Measurements from ENCODE around the gene TTC7B. TPM values are rescaled to one million over a fixed set of nuclear protein-coding genes. Genes with fewer than 3 reads are reported as not detected.

Gene TTC7B
- total RNA-seq, 1 donor from 2014 or later, result 46.6 TPM

- no peaks in the 10 kb centered on the region for H3K9me3 Mint-ChIP-seq (ENCODE audit: low read depth)
- H3K4me3 Mint-ChIP-seq (ENCODE audit: low read depth), result no peak overlapping the region
- TF ChIP-seq, protein P1, sequence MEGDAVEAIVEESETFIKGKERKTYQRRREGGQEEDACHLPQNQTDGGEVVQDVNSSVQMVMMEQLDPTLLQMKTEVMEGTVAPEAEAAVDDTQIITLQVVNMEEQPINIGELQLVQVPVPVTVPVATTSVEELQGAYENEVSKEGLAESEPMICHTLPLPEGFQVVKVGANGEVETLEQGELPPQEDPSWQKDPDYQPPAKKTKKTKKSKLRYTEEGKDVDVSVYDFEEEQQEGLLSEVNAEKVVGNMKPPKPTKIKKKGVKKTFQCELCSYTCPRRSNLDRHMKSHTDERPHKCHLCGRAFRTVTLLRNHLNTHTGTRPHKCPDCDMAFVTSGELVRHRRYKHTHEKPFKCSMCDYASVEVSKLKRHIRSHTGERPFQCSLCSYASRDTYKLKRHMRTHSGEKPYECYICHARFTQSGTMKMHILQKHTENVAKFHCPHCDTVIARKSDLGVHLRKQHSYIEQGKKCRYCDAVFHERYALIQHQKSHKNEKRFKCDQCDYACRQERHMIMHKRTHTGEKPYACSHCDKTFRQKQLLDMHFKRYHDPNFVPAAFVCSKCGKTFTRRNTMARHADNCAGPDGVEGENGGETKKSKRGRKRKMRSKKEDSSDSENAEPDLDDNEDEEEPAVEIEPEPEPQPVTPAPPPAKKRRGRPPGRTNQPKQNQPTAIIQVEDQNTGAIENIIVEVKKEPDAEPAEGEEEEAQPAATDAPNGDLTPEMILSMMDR (IDR thresholded peaks at IDR 0.05; ENCODE audit: unreplicated experiment), result no peak
- peaks cover 6% of the 10 kb centered on the region for H3K4me1 Mint-ChIP-seq (ENCODE audit: low read depth)
- no peak for DNase-seq (ENCODE audit: low spot score, unreplicated experiment)
- H3K36me3 Mint-ChIP-seq (ENCODE audit: insufficient read depth), result peaks cover 6% of the 10 kb centered on the region
- no peaks in the 10 kb centered on the region for H3K27me3 Mint-ChIP-seq
- no peak overlapping the region for H3K27ac Mint-ChIP-seq
These were observed 271.7 kb downstream of the TTC7B start for GRCh38 chr14:90544566-90544965.

DNA sequence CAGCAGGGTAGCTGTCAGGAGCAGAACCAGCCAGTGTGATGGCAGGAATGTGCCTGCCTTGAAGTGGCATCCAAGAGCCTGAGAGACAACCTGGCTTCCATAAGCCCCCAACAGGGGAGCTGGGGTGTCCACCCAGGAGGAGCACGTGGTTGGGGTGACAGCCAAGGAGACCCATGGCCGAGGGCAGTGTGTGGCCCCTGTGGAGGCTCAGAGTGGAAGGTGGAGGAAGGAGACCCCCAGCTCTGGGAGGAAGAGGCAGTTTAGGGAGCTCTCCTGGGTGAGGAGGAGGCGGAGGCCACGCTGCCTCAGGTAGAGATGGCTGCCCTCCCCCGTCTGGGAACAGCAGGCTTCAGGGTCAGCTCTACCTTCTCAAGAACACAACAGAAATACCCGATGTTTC, 272.4 kb downstream of the TTC7B start:
- DNase-seq (ENCODE audit: low spot score, unreplicated experiment), result no peak
- Mint-ChIP-seq H3K4me1 (ENCODE audit: low read depth) (peaks cover 4% of the 10 kb centered on the region), H3K4me3 (ENCODE audit: low read depth) (no peak overlapping the region), H3K9me3 (ENCODE audit: low read depth) (no peaks in the 10 kb centered on the region), H3K36me3 (ENCODE audit: insufficient read depth) (peaks cover 7% of the 10 kb centered on the region), H3K27ac (no peak overlapping the region), H3K27me3 (no peaks in the 10 kb centered on the region)
- TF ChIP-seq, protein P1 (IDR thresholded peaks at IDR 0.05; ENCODE audit: unreplicated experiment), result no peak

DNA sequence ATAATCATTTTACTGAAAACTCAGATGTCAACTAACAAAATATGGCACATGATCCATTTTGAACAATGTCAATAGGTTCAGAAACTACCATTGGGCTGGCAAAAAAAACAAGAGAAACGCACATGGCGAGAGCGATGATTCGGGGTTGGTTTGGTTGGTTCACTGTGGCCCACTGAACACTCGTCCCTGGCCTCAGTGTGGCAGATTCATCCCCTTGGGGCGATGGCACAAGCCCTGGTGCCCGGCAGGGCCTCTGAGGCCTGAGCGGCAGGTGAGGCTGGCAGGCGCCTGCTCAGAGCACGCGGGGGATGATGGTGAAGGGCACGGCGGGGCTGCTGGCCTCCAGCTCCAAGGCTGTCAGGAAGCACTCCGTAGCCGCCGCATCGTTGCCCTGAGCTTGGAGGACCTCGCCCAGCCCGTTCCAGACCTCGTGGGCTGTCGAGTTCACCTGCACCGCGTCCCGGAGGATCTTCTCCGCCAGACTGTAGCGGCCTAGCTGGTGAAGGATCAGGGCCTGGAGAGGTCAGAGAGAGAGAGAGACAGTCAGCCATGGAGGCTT, 275.1 kb downstream of the TTC7B start:
- TF ChIP-seq, protein P1 (IDR thresholded peaks at IDR 0.05; ENCODE audit: unreplicated experiment), result no peak
- Mint-ChIP-seq H3K27me3 (no peaks in the 10 kb centered on the region), H3K9me3 (ENCODE audit: low read depth) (no peaks in the 10 kb centered on the region), H3K4me3 (ENCODE audit: low read depth) (no peak overlapping the region), H3K4me1 (ENCODE audit: low read depth) (peaks cover under 1% of the 10 kb centered on the region), H3K36me3 (ENCODE audit: insufficient read depth) (peaks cover 9% of the 10 kb centered on the region), H3K27ac (no peak overlapping the region)
- no peak for DNase-seq (ENCODE audit: low spot score, unreplicated experiment)

DNA sequence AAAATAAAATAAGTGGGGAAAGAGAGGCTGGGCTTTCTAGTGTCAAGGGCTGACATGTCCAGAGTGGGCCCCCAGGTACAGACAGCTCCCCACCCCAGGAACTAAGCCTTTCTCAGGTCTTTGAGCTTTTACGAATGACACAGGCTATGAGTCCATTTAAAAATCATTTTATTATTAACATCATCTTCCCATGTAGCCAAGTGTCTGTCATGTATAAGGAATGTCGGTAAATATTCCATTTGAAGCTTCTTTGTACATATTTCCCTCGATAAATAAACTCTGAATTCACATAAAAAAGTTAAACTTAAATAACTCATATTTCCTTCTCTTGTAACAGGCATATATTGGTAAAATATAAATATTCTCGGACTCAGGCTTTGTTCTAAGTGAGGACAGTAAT, 275.8 kb downstream of the TTC7B start:
- H3K36me3 Mint-ChIP-seq (ENCODE audit: insufficient read depth), result peaks cover 9% of the 10 kb centered on the region
- H3K27ac Mint-ChIP-seq, result no peak overlapping the region
- no peak overlapping the region for H3K4me3 Mint-ChIP-seq (ENCODE audit: low read depth)
- peaks cover 1% of the 10 kb centered on the region for H3K4me1 Mint-ChIP-seq (ENCODE audit: low read depth)
- no peak for DNase-seq (ENCODE audit: low spot score, unreplicated experiment)
- TF ChIP-seq, protein P1 (IDR thresholded peaks at IDR 0.05; ENCODE audit: unreplicated experiment), result no peak
- H3K27me3 Mint-ChIP-seq, result no peaks in the 10 kb centered on the region
- no peaks in the 10 kb centered on the region for H3K9me3 Mint-ChIP-seq (ENCODE audit: low read depth)

DNA sequence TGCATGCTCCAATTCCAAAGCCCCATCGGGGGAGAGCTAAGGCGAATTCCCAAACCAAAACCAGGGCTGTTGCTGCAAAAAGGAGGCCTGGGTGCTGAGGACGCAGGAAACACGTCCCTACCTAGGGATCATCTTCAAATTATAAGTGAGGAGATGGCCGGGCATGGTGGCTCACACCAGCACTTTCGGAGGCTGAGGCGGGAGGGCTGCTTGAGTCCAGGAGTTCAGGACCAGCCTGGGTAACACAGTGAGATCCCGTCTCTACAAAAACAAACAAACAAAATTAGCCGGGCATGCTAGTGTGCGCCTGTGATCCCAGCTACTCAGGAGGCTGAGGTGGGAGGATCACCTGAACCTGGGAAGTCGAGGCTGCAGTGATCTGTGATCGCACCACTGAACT, 276.2 kb downstream of the TTC7B start:
- Mint-ChIP-seq H3K9me3 (ENCODE audit: low read depth) (no peaks in the 10 kb centered on the region), H3K36me3 (ENCODE audit: insufficient read depth) (peaks cover 9% of the 10 kb centered on the region), H3K27ac (no peak overlapping the region), H3K4me1 (ENCODE audit: low read depth) (peaks cover 3% of the 10 kb centered on the region), H3K27me3 (no peaks in the 10 kb centered on the region), H3K4me3 (ENCODE audit: low read depth) (no peak overlapping the region)
- TF ChIP-seq, protein P1 (IDR thresholded peaks at IDR 0.05; ENCODE audit: unreplicated experiment), result no peak
- DNase-seq (ENCODE audit: low spot score, unreplicated experiment), result no peak
